ENCODE measurements around the gene NTHL1.
A peak's percentile ranks its signal among the peaks of the same experiment; 100 is the strongest.

Gene NTHL1

GRCh38 chr16:2062801-2063200 is 15.2 kb upstream of the NTHL1 start:
- DNase-seq = no peak

- DNase-seq = no peak
These were observed 13.9 kb upstream of the NTHL1 start for GRCh38 chr16:2061526-2061925.

GRCh38 chr16:2061023-2061422 is 13.4 kb upstream of the NTHL1 start:
- no peak for DNase-seq

GRCh38 chr16:2060346-2060745 is 12.7 kb upstream of the NTHL1 start:
- DNase-seq = no peak

GRCh38 chr16:2058872-2059271 is 11.2 kb upstream of the NTHL1 start:
- no peak for DNase-seq

GRCh38 chr16:2058420-2058819 is 10.8 kb upstream of the NTHL1 start:
- no peak for DNase-seq

GRCh38 chr16:2057438-2057837 is 9.8 kb upstream of the NTHL1 start:
- no peak for DNase-seq

GRCh38 chr16:2056681-2057407 is 9.2 kb upstream of the NTHL1 start:
- peak; percentile 47 for DNase-seq

- peak; percentile 25 for DNase-seq
These were observed 8.4 kb upstream of the NTHL1 start for GRCh38 chr16:2056077-2056476.

- no peak for DNase-seq
These were observed 7.1 kb upstream of the NTHL1 start for GRCh38 chr16:2054543-2055245.

GRCh38 chr16:2053897-2054296 is 6.3 kb upstream of the NTHL1 start:
- DNase-seq = no peak

- no peak for DNase-seq
These were observed 5.6 kb upstream of the NTHL1 start for GRCh38 chr16:2053211-2053610.

- peak; percentile 36 for DNase-seq
These were observed 496 bp upstream of the NTHL1 start for GRCh38 chr16:2048116-2048543.

GRCh38 chr16:2046893-2047329 is 723 bp downstream of the NTHL1 start:
- DNase-seq = no peak

- DNase-seq = no peak
These were observed 1.4 kb downstream of the NTHL1 start for GRCh38 chr16:2045965-2046892.

- DNase-seq = no peak
These were observed 3.1 kb downstream of the NTHL1 start for GRCh38 chr16:2044541-2044940.

- DNase-seq = peak; percentile 46
These were observed 3.8 kb downstream of the NTHL1 start for GRCh38 chr16:2043667-2044451.

GRCh38 chr16:2042986-2043666 is 4.5 kb downstream of the NTHL1 start:
- no peak for DNase-seq

GRCh38 chr16:2042171-2042985 is 5.3 kb downstream of the NTHL1 start:
- no peak for DNase-seq

- no peak for DNase-seq
These were observed 6.7 kb downstream of the NTHL1 start for GRCh38 chr16:2040787-2041522.
